Epithelial cell of prostate (primary cell): ENCODE data around the gene KRT80.
A peak's percentile ranks its signal among the peaks of the same experiment; 100 is the strongest.

Experiments used
- DNase-seq: peaks from one replicate; pipeline ENCODE4 v3.0.0-alpha.2; 2011; ENCODE audit warnings: low read depth, low spot score
- H3K27ac ChIP-seq: fragments of 450-650 bp; 2 replicates; pipeline ENCODE4 v1.5.1; 2017; ENCODE audit warnings: mild to moderate bottlenecking

KRT80 gene

DNA sequence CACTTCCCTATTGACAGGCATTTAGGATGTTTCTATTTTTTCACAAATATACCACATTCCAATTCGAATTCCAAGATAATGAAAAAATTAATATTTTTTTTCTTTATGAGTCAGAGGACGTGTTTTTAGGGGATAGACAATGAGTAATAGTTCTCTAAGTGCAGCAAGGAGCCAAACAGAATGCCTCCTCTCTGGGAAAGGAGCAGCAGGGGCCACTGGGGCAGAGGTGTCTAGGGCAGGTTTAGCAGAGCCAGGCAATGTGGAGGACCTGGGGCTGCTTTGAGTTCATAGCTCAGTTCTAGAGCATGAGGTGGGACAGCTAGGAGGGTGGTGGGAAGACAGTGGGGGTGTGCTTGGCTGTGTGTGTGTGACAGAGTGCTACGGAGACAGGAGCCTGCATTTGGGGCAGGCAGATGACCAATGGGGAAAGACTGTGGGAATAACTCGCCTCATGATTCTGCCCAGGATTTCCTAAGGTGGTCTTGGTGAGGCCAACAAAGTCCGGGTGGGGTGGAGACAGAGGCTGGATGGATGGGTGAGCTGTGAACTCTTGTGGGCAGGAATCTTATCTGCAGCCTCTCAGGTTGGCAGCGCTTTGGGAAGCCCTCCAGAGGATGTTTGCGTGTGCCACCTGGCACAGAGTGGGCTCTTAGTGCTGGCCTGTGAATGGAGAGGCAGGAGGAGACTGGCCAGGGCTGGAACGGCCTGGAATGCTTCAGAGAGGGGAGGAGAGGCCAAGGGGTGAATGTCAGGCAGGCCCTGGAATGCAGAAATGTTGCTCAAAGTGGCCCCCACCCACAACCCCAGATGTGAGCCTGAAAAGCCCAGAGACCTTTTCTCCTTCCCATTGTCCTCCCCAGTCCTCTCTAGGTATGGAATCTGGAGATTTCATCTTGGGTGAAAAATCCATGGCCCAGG, 38.8 kb upstream of the KRT80 start:
- DNase-seq = no peak
- peak overlapping the region; percentile 98 for H3K27ac ChIP-seq

DNA sequence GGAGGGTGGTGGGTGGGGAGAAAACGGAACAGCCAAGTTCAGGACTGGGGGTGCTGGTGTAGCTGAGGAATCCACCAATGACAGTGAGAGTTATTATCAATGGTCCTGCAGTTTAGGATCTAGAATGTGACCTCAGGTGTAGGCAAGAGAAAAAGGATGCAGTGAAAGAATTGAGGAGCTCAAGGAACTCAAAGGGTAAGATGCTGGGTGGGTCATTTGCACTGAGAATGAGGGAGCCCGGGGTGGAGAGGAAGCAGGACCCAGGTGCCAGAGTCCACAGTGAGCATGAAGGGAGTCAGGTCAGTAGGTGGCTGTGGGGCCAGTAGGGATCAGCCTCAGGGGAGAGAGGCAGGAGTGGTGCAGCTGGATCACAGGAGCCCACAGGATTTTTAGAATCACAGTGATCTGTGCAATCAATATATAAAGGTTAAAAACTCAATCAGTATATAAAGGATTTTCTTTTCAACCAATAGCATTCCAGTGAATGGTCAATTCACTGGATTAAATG, 38.1 kb upstream of the KRT80 start:
- H3K27ac ChIP-seq = peak overlapping the region; percentile 98
- DNase-seq = no peak

DNA sequence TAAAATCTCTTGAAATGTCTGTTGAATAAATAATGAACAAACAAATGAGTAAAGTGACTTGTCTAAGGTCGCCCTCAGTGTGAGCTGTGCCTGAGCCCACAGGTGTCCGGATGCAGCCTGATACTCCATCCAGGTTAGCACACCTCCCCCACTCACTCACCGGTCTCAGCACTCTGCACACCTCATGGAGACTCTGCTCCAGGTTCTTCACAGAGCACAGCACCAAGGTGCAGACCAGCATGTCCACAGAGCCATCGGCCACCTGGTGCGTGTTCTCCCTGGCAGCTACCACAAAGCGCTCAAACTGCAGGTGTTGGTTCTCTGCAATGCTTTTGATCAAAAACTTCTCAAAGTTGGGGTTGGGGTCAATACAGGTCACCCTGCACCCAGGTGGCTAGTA, 37.1 kb upstream of the KRT80 start:
- DNase-seq = no peak
- H3K27ac ChIP-seq = peak overlapping the region; percentile 98

DNA sequence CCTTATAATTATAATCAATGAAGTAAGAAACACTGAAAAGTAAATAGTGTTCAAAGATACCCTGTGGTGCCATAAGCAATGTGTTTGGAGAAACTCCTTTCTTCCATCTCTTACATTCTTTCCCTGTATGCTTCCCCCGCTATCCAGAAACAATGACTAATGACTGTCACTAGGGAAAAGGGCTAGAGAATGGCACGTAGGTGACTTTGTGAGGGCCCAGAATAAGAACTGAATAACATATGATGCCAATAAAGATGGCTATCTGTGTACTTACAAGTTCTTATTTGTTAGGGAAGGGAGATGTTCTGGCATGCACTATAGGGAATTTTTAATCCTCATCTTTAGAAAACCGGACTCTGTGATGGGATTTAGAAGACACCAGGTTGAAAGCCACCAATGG, 36.6 kb upstream of the KRT80 start:
- H3K27ac ChIP-seq = peak overlapping the region; percentile 98
- no peak for DNase-seq

DNA sequence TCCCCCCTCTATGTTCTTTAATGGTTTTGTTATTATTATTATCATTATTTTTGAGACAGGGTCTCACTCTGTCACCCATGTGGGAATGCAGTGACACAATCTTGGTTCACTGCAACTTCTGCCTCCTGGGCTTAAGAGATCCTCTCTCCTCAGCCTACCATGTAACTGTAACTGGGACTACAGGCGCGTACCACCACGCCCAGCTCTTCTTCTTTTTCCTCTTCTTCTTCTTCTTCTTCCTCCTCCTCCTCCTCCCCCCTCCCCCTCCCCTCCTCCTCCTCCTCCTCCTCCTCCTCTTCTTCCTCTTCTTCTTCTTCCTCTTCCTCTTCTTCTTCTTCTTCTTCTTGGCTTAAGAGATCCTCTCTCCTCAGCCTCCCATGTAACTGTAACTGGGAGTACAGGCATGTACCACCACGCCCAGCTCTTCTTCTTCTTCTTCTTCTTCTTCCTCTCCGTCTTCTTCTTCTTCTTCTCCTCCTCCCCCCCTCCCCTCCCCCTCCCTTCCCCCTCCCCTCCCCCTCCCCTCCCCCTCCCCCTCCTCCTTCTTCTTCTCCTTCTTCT, 35.9 kb upstream of the KRT80 start:
- no peak for DNase-seq
- no peak overlapping the region for H3K27ac ChIP-seq

DNA sequence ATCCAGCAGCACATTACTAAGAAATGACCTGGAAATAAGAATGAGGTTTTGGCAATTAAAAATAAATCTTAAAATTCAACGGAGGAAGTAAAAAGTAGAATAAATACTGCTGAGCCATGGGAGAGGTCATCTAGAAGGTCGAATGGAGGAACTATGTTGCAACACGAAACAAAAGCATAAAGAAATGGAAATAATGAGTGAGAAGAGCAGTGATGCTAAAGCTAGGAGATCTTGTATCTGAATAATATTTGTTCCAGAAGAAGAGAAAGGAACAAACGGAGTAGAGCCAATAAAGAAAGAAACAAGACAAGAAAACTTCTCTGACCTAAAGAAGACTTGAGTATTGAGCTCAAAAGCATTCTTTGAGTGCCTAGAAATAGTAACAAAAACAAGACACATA, 34.6 kb upstream of the KRT80 start:
- no peak overlapping the region for H3K27ac ChIP-seq
- no peak for DNase-seq

DNA sequence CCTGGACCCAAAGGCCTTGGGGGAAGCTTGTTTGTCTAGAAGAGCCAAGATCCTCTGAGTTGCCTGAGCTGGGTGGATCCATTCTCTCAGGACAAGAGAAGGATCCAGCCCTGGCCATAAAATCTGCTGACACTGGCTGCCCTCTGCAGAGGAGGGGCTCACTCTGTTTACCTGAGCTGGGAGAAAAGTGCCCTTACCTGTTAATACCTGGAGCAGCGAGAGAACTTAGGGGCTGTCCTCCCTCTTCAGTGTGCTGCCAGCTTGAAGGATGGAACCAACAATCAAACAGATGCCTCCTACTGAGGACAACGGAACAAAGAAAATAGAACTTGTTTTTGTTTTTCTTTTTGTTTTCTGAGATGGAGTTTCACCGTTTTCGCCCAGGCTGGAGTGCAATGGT, 33.9 kb upstream of the KRT80 start:
- no peak overlapping the region for H3K27ac ChIP-seq
- no peak for DNase-seq

DNA sequence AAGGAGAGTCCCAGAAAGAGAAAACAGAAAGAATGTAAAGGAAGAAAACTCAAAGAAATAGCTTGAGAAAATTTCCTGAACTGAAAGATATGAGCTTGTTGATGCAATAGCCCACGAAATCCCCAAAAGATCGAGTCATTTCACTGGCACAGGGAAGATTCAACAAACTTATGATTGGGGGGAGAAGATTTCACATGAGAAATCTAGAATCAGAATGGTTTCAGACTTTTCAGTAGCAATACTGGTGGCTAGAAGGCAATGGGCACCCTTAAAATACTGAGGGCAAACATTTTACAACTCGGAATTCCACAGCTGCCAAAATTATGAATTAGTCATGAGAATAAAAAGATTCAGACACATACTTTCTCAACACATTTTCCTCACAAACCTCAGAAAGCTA, 32.3 kb upstream of the KRT80 start:
- no peak for DNase-seq
- peak overlapping the region; percentile 22 for H3K27ac ChIP-seq

DNA sequence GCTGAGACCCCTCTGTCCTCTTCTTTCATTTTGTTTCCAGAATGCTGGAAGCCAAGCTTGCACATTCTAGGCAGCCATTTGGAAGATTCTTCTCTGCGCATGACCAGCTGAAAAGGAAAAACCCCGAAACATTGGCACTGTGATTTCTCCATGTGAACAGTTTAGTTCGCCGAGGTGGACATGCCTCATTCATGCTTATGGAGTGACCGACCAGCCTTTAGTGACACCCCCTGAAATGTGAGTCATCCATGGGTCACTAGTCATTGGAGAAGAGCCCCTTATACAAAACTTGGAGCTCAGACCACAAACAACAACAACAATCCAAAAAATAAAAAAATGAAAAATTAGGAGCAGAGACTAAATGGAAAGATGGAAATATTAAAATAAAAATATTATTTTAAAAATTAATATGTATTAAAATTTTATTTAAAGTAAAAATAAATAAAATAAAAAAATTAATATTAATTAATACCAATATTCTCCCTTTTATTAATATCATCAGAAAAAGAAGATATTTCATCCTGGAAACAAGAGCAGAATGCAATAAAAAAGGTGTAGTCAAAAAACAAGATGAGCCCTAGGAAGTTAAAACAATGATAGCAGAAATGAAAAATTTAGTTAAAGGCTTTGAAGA, 31.7 kb upstream of the KRT80 start:
- no peak for DNase-seq
- H3K27ac ChIP-seq = peak overlapping the region; percentile 22

DNA sequence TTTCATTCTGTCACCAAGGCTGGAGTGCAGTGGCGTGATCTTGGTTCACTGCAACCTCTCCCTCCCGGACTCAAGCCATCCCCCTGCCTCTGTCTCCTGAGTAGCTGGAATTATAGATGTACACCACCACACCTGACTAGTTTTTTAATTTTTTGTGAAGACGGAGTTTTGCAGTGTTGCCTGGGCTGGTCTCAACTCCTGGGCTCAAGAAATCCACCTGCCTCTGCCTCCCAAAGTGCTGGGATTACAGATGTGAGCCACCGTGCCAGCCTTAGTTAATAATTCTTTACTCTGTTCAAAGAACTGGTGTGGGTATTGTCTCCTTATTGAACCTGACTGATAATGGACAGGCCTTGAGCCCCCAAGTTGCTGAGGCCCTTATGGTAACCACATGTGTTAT, 30.9 kb upstream of the KRT80 start:
- DNase-seq = no peak
- peak overlapping the region; percentile 62 for H3K27ac ChIP-seq

DNA sequence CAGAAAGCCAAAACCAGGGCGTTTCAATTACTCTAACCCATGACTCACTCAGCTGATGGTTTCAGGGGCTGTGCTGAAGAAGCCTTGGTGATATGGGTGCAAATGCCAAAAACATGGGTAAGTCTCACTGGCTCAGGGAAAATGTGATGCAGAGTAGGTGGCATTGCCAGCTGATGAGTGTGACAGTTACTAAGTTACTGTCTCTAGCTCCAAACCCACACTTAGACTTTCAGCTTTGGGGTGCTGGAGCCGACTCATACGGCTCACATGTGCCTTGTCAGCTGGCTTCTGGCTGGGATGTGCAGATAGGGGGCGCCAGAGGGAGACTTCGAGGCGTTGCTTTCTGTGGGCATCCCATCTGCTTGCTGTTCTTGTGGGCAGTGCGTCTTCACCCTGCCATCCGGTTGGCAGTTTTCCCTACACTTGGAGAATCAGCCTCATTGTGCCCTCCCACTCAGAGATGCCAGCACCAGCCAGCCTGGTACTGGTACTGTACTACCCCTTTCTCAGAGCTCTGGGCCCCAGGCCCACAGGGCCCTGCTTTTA, 30.2 kb upstream of the KRT80 start:
- DNase-seq = peak; percentile 77
- peak overlapping the region; percentile 62 for H3K27ac ChIP-seq

DNA sequence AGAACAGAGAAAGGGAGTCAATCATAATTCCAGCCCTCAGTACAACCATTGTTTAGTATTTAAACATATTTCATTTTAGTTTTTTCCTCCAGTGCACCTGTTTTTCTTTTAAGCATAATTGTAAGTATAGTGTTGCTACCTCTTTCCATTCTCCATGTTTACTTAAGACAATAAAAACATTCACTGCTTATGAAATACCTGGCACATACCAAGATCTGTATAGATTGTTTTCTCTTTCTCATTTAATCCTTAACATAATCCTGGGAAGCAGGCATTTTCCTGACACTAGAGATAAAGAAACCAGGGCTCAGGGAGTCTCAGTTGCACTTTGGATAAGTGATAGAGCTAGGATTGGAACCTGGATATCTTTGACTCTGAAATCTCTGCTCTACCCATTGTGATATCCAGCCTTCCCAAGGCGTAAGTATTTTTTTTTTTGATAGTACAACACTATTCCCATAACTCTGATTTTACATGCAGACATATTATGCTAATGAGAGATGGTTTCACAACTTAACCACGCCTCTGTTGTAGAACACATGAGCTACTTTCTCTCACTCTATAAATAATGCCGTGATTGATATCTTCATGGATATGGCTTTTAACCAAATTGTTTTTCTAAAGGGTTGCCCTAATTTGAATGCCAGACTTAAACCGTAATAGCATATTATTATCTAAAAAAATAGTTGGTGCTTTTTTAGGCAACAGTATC, 29.4 kb upstream of the KRT80 start:
- DNase-seq = no peak
- peak overlapping the region; percentile 62 for H3K27ac ChIP-seq

DNA sequence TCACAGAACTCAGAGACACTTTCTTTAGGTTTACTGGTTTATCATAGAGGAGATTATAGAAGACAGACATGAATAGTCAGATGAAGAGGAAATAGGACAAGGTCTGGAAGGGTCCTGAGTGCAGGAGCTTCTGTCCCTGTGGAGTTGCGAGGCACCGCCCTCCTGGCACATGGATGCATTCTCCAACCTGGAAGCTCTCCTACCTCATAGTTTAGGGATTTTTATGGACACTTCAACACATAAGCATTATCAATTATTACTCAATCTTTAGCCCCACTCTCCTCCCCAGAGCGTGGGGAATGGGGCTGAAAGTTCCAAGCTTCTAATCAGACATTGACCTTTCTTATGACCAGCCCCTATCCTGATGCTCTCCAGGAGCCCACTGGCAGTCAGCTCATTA, 28.7 kb upstream of the KRT80 start:
- no peak overlapping the region for H3K27ac ChIP-seq
- no peak for DNase-seq

DNA sequence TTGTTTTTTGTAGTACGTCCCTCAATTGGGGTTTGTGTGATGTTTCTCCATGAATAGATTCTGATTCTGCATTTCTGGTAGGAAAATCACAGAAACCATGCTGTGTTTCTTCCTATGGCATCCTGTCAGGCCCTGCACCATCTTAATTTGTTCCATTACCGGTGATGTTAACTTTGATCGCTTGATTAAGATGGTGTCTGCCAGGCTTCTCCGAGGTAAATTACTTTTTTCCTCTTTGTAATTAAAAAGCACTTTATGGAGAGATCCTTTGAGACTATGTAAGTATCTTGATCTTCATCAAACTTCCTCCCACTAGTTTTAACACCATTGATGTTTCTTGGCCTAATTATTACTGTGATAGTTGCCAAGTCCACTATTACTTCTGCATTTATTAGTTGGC, 26.2 kb upstream of the KRT80 start:
- no peak for DNase-seq
- H3K27ac ChIP-seq = peak overlapping the region; percentile 87

DNA sequence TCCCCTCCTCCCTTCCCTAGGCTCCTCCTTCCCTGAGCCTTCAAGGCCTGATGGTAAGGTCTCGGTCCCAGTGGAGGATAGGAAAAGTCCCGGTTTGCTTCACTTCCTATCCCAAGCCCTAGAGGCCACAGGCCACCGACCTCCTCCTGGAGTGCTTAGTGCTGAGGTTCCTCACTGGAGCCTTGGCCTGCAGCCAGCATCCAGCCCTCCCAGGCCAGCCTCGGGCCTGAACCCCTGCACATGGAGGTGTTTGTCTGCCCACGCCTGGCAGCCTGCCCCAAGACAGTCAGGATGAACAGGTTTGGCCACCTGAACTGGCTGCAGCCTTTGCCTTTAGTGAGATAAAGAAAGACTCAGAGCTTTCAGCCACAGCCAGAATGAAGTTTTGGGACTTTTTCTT, 25.4 kb upstream of the KRT80 start:
- H3K27ac ChIP-seq = peak overlapping the region; percentile 87
- peak; percentile 57 for DNase-seq

DNA sequence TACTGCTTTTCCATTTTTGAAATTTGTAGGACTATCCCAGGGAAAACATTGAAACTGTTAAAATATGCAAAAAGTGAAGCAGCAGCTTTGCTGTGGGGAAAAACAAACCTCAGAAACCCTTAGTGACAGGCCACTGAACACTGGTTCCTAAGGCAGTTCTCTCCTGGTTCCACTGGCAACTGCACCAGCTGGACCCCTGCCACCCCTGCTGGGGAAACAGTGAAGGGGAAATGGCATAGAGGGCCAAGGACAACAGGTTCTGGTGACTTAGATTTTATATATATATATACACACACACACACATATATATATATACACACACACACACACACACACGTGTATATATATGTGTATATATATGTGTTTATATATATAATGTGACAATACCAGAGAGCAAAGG, 25.0 kb upstream of the KRT80 start:
- peak overlapping the region; percentile 87 for H3K27ac ChIP-seq

DNA sequence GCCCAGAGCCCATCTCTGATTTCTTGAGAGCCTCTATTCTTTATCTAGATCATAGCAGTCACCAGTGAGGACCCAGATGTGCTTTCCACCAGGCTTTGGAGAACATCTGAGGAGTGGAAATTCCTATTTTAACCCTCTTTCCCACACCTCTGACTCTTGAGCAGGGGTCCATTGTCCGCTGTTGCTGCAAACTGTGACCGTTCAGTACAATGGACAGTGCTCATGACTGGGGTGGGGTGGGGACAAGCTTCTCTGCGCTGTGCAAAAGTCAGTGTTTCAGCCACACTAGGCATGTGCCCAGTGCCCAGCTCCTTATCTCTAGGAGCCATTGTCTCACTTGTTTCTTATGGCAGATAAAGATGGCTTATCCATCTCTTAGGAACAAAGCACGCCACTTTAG, 24.3 kb upstream of the KRT80 start:
- H3K27ac ChIP-seq = peak overlapping the region; percentile 87
- no peak for DNase-seq

More for the DNA sequence above, 25.0 kb upstream of the KRT80 start:
- DNase-seq = no peak

DNA sequence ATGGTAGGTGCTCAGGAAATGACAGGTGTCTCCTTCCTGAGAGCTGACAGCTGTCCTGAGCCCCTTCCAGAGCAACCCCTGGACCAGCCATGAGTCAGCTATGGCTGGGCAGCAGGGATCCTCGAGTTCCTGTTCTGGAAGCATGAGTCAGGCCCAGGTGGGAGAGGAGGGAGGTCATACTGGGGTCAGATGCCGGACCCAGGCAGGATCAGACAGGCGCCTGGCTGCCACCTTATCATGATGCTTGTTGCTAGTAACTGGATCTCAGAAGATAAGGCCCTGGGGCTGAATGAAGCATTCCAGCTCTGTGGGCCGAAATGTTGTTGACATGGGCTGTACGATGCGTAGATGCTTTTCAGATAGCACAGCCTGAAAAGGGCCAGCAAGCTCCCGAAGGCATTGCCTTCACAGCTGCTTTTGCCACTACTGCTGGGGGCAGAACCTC, 23.8 kb upstream of the KRT80 start:
- H3K27ac ChIP-seq = peak overlapping the region; percentile 87
- DNase-seq = peak; percentile 80

DNA sequence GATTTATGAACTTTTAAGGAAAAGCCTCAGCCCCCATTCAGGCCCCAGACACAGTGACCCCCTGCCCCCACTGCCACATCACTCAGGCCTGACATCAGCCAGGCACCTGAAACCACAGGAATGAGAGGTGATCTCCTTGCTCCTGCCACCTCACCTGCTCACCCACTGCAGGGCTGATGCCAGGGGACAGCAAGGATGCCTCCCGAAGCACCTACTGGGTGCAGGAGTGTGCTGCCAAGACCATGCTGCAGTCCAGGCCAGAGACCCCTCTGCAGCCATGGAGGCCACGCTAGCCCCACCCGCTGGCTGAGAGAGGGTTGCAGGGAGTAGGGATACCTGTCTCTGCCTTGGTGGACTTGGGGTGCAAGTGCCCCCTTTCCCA, 22.6 kb upstream of the KRT80 start:
- DNase-seq = no peak
- peak overlapping the region; percentile 87 for H3K27ac ChIP-seq
